Kidney epithelial cell (primary cell): ENCODE measurements around the gene BLOC1S1. TPM values are rescaled to one million over a fixed set of nuclear protein-coding genes. Genes with fewer than 3 reads are reported as not detected.

Experiments
- DNase-seq: peaks from one replicate; pipeline ENCODE4 v3.0.0-alpha.2; 2010; ENCODE audit warnings: low read depth
- H3K27me3 ChIP-seq: 2 replicates; pipeline ENCODE4 v1.6.0; 2011; ENCODE audit warnings: low read length; ENCODE audit not compliant: control insufficient read depth, insufficient read depth
- H3K36me3 ChIP-seq: 2 replicates; pipeline ENCODE4 v1.5.1; 2011; ENCODE audit warnings: low read length; ENCODE audit not compliant: control insufficient read depth, insufficient read depth
- H3K4me3 ChIP-seq: 2 replicates; pipeline ENCODE4 v1.5.1; 2011; ENCODE audit warnings: low read depth, mild to moderate bottlenecking, control low read depth, low read length
- CTCF ChIP-seq: IDR thresholded peaks from 2 replicates; pipeline ENCODE4 v1.5.1; 2011; ENCODE audit warnings: mild to moderate bottlenecking, moderate library complexity, low read length, control low read depth, inconsistent platforms; ENCODE audit not compliant: insufficient read depth, poor library complexity, severe bottlenecking
- total RNA-seq: library from RNA; depleted of rRNA; stranded (reverse); fragments of >200 nt; gene quantifications from 2 replicates; pipeline ENCODE4 v1.2.3, GENCODE V29; 2015

BLOC1S1 gene
- total RNA-seq, 1 donor from 2014 or later: 109 TPM

- Histone ChIP-seq H3K4me3 (no peak overlapping the region), H3K27me3 (no peaks in the 10 kb centered on the region), H3K36me3 (no peaks in the 10 kb centered on the region)
- DNase-seq: no peak
- TF ChIP-seq CTCF: no peak
These were observed 20.5 kb upstream of the BLOC1S1 start for GRCh38 chr12:55695349-55695748.

GRCh38 chr12:55696141-55696540, 19.7 kb upstream of the BLOC1S1 start:
- DNase-seq: no peak
- Histone ChIP-seq H3K36me3 (no peaks in the 10 kb centered on the region), H3K4me3 (no peak overlapping the region), H3K27me3 (no peaks in the 10 kb centered on the region)
- no peak for TF ChIP-seq CTCF

DNA sequence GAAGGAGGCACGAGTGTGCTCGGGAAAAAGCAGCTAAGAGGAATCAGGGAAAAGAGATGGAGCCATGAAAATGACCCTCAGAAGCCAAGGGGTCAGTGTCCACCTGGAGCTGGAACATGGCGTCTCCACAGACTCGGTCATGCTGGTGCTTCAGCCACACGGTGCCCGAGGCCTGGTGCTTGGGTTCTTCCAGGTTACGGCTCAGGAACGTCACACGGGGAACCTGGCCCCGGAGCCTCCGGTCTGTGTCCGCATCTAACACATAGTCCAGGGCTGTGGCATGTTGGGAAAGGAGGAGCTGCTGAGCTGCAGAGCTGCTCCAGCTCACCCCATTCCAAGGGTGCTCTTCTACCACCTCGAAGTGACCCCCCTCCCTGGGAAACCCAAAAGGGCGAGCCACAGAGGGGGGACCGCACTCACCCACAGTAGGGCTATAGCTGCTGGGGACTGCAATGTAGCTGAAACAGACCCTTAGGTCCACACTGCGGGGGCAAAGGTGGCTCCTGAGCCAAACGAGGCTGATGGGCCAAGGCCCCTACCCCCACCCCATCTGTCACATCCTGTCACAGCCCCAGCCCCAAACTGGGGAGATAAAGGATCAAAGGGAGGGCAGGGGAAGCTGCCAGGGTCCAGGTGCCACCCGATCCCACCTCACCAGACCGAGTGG, 18.9 kb upstream of the BLOC1S1 start:
- Histone ChIP-seq H3K36me3 (no peaks in the 10 kb centered on the region), H3K27me3 (no peaks in the 10 kb centered on the region), H3K4me3 (no peak overlapping the region)
- no peak for TF ChIP-seq CTCF
- DNase-seq: no peak

GRCh38 chr12:55697686-55698085, 18.2 kb upstream of the BLOC1S1 start:
- Histone ChIP-seq H3K4me3 (no peak overlapping the region), H3K36me3 (no peaks in the 10 kb centered on the region), H3K27me3 (no peaks in the 10 kb centered on the region)
- DNase-seq: no peak
- no peak for TF ChIP-seq CTCF

- Histone ChIP-seq H3K4me3 (no peak overlapping the region), H3K36me3 (no peaks in the 10 kb centered on the region), H3K27me3 (no peaks in the 10 kb centered on the region)
- no peak for DNase-seq
- no peak for TF ChIP-seq CTCF
These were observed 17.4 kb upstream of the BLOC1S1 start for GRCh38 chr12:55698241-55698955.

- Histone ChIP-seq H3K4me3 (no peak overlapping the region), H3K36me3 (no peaks in the 10 kb centered on the region), H3K27me3 (no peaks in the 10 kb centered on the region)
- TF ChIP-seq CTCF: no peak
- DNase-seq: no peak
These were observed 16.9 kb upstream of the BLOC1S1 start for GRCh38 chr12:55698965-55699364.
